Fibroblast of mammary gland (primary cell): ENCODE results near the gene IGBP1.

Experiments used
- DNase-seq: peaks from one replicate; pipeline ENCODE4 v3.0.0-alpha.2; 2010; ENCODE audit warnings: low read depth
- H3K4me3 ChIP-seq: 2 replicates; pipeline ENCODE4 v1.5.1; 2011; ENCODE audit warnings: low read depth, mild to moderate bottlenecking, low read length, moderate library complexity; ENCODE audit not compliant: control insufficient read depth
- TF ChIP-seq, protein P1 (sequence below): conservative IDR thresholded peaks from 2 replicates; pipeline ENCODE4 v1.5.1; 2011; ENCODE audit warnings: low read depth, low read length, inconsistent platforms; ENCODE audit not compliant: control insufficient read depth, insufficient read depth

Gene IGBP1

GRCh38 chrX:70133303-70134115 is at the start of gene IGBP1:
IGBP1 (plus strand) TSS chrX:70133447; CDS start chrX:70133948, 501 bp downstream.
- peak within 1 kb of the TSS; percentile 81 for H3K4me3 ChIP-seq
- DNase-seq, result peak; percentile 81
- TF ChIP-seq, protein P1, sequence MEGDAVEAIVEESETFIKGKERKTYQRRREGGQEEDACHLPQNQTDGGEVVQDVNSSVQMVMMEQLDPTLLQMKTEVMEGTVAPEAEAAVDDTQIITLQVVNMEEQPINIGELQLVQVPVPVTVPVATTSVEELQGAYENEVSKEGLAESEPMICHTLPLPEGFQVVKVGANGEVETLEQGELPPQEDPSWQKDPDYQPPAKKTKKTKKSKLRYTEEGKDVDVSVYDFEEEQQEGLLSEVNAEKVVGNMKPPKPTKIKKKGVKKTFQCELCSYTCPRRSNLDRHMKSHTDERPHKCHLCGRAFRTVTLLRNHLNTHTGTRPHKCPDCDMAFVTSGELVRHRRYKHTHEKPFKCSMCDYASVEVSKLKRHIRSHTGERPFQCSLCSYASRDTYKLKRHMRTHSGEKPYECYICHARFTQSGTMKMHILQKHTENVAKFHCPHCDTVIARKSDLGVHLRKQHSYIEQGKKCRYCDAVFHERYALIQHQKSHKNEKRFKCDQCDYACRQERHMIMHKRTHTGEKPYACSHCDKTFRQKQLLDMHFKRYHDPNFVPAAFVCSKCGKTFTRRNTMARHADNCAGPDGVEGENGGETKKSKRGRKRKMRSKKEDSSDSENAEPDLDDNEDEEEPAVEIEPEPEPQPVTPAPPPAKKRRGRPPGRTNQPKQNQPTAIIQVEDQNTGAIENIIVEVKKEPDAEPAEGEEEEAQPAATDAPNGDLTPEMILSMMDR, result peak; percentile 42

GRCh38 chrX:70084592-70085240 is 48.5 kb upstream of the IGBP1 start:
- TF ChIP-seq, protein P1, result no peak
- no peak for DNase-seq
- H3K4me3 ChIP-seq, result no peak overlapping the region

- DNase-seq, result peak; percentile 19
- TF ChIP-seq, protein P1, result no peak
- no peak overlapping the region for H3K4me3 ChIP-seq
Measured at GRCh38 chrX:70087857-70088630, 45.2 kb upstream of the IGBP1 start.

DNA sequence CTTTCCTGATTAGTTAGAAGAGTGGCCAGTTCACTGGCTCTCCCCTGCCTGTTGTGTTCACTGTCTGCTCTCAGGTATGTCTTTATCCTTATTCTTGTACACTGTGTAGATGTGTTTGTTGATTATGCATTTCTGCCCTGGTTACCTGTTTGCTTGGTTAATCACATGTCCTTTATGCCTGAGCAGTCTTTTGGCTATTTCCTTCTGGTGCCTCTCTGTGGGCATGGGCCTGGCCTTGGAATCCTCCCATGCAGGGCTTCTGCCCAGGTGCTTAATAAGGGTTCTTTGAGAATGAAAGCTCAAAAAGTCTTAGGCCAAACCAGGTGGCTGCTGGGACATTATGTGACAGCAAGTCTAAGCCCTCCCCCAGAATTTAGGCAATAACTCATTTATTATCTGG is 44.5 kb upstream of the IGBP1 start:
- TF ChIP-seq, protein P1, result no peak
- DNase-seq, result no peak
- no peak overlapping the region for H3K4me3 ChIP-seq

GRCh38 chrX:70089604-70090297 is 43.5 kb upstream of the IGBP1 start:
- H3K4me3 ChIP-seq, result no peak overlapping the region
- DNase-seq, result peak; percentile 69
- TF ChIP-seq, protein P1, result no peak

DNA sequence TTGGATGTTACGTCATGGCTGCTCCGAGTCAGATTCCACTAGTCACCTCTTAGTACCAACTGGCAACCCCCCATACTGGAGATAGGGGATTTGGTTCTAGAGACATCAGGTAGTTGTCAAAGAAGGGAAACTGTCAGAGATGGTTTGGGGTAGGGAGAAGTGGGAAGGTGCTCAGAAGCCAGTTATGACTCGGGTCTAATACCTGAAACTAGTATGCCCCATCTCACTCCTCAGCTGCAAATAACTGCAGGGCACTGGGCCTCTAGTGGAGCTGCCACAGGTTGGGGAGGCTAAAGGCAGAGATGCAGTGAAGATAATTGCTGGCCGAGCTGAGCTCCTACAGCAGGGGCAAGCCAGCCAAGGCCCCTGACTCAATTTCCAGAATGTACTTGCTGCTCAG is 41.0 kb upstream of the IGBP1 start:
- no peak for DNase-seq
- no peak overlapping the region for H3K4me3 ChIP-seq
- TF ChIP-seq, protein P1, result no peak
